KBM-7 (cell line): ENCODE results near the gene RPGRIP1L.

Experiments used
- DNase-seq: peaks from one replicate; pipeline ENCODE4 v3.0.0-alpha.2; 2015
- in situ Hi-C: fragments of 300-500 bp; cut with MboI; formaldehyde crosslinking; loops from 2 replicates; pipeline ENCODE4 v1.14.3; 2020; ENCODE audit warnings: low sequenced_read_pairs, low pct_unique_long_range_greater_than_20kb, mixed read lengths

Gene RPGRIP1L

GRCh38 chr16:53619235-53619634, 84.4 kb downstream of the RPGRIP1L start:
- DNase-seq = no peak
- in situ Hi-C loops = no loop called here

GRCh38 chr16:53614346-53614745, 89.3 kb downstream of the RPGRIP1L start:
- no peak for DNase-seq
- in situ Hi-C loops = no loop called here

GRCh38 chr16:53612003-53612402, 91.7 kb downstream of the RPGRIP1L start:
- in situ Hi-C loops = no loop called here
- no peak for DNase-seq

GRCh38 chr16:53611179-53611696, 92.4 kb downstream of the RPGRIP1L start:
- no peak for DNase-seq
- in situ Hi-C loops = no loop called here

GRCh38 chr16:53609536-53609935, 94.1 kb downstream of the RPGRIP1L start:
- no peak for DNase-seq
- in situ Hi-C loops = no loop called here

GRCh38 chr16:53608094-53608493, 95.6 kb downstream of the RPGRIP1L start:
- in situ Hi-C loops = no loop called here
- no peak for DNase-seq

- in situ Hi-C loops = no loop called here
- no peak for DNase-seq
Observed at GRCh38 chr16:53605831-53606400, 97.7 kb downstream of the RPGRIP1L start.

GRCh38 chr16:53605356-53605755, 98.3 kb downstream of the RPGRIP1L start:
- in situ Hi-C loops = no loop called here
- DNase-seq = no peak

GRCh38 chr16:53601961-53602360, 101.7 kb downstream of the RPGRIP1L start:
- in situ Hi-C loops = no loop called here
- no peak for DNase-seq

- in situ Hi-C loops = no loop called here
Observed at GRCh38 chr16:53600616-53601015, 103.0 kb downstream of the RPGRIP1L start.

GRCh38 chr16:53600126-53600525, 103.5 kb downstream of the RPGRIP1L start:
- in situ Hi-C loops = no loop called here
- DNase-seq = no peak

More at GRCh38 chr16:53600616-53601015, 103.0 kb downstream of the RPGRIP1L start:
- DNase-seq = no peak

GRCh38 chr16:53599548-53599947, 104.1 kb downstream of the RPGRIP1L start:
- in situ Hi-C loops = no loop called here
- no peak for DNase-seq

- in situ Hi-C loops = no loop called here
- DNase-seq = no peak
Observed at GRCh38 chr16:53598511-53599275, 105.0 kb downstream of the RPGRIP1L start.

GRCh38 chr16:53597776-53598175, 105.9 kb downstream of the RPGRIP1L start:
- in situ Hi-C loops = no loop called here
- DNase-seq = peak; percentile 35

- no peak for DNase-seq
- in situ Hi-C loops = no loop called here
Observed at GRCh38 chr16:53588081-53588648, 115.5 kb downstream of the RPGRIP1L start.

GRCh38 chr16:53583401-53583800, 120.3 kb downstream of the RPGRIP1L start:
- peak; percentile 67 for DNase-seq

GRCh38 chr16:53581784-53582183, 121.9 kb downstream of the RPGRIP1L start:
- DNase-seq = no peak
- in situ Hi-C loops = no loop called here

More at GRCh38 chr16:53583401-53583800, 120.3 kb downstream of the RPGRIP1L start:
- in situ Hi-C loops = no loop called here

- in situ Hi-C loops = no loop called here
- no peak for DNase-seq
Observed at GRCh38 chr16:53580038-53580802, 123.4 kb downstream of the RPGRIP1L start.

- DNase-seq = no peak
Observed at GRCh38 chr16:53576904-53577303, 126.8 kb downstream of the RPGRIP1L start.

GRCh38 chr16:53576210-53576609, 127.4 kb downstream of the RPGRIP1L start:
- DNase-seq = no peak
- in situ Hi-C loops = no loop called here

More at GRCh38 chr16:53576904-53577303, 126.8 kb downstream of the RPGRIP1L start:
- in situ Hi-C loops = no loop called here
